ENCODE results near the gene TGFBR3. TPM values are rescaled to one million over a fixed set of nuclear protein-coding genes. Genes with fewer than 3 reads are reported as not detected.

Gene TGFBR3
- total and polyA plus RNA-seq, 2 of the 8 experiments (the other 6 are each of a cell fraction or from before 2014, with no cell fraction given): 2.0 to 6.1 TPM

GRCh38 chr1:91874167-91874566 is 11.8 kb downstream of the TGFBR3 start:
- no peak overlapping the region for H3K56ac ChIP-seq (replicated peaks; ENCODE audit: insufficient read length, low read depth, low read length)
- TF ChIP-seq BACH1 (IDR thresholded peaks at IDR 0.05; ENCODE audit: low read length) (no peak), TEAD4 (IDR thresholded peaks at IDR 0.05; ENCODE audit: low read depth, low read length) (no peak), KDM1A (IDR thresholded peaks at IDR 0.05; ENCODE audit: borderline replicate concordance, low read length) (no peak), ATF2 (IDR thresholded peaks at IDR 0.05; ENCODE audit: low read length) (no peak), TAF7 (optimal IDR thresholded peaks at IDR 0.05; ENCODE audit: borderline replicate concordance, low read depth, low read length) (no peak), TBP (IDR thresholded peaks at IDR 0.05; ENCODE audit: low read depth, low read length) (no peak), FOSL1 (IDR thresholded peaks at IDR 0.05; ENCODE audit: insufficient read depth, low read depth, low read length) (no peak), SP4 (IDR thresholded peaks at IDR 0.05; ENCODE audit: low read length) (no peak), POU5F1 (IDR thresholded peaks at IDR 0.05; ENCODE audit: low read depth, low read length) (no peak), CEBPB (IDR thresholded peaks at IDR 0.05; ENCODE audit: low read depth, low read length) (no peak), PHF8 (conservative IDR thresholded peaks at IDR 0.05; ENCODE audit: low read depth, low read length) (no peak)
- no peaks in the 10 kb centered on the region for H3K9me3 ChIP-seq (ENCODE audit: insufficient read depth in 2 of 2, low read depth in 1 of 2, low read length in 1 of 2)
- H3K4ac ChIP-seq (replicated peaks; ENCODE audit: insufficient read length, low read depth, low read length): no peak overlapping the region
- no peak overlapping the region for H4K8ac ChIP-seq (ENCODE audit: extremely low read depth, insufficient read depth, low read length)
- H3K23ac ChIP-seq (ENCODE audit: insufficient read length): no peak overlapping the region
- ChIA-PET CTCF (ENCODE audit: partially characterized antibody) (interaction anchor here (0.9 to 1.2 kb wide), 4 partner anchors 10 to 90 kb away, joined by 3 to 4 read pairs (median 4); partner anchors contain the start of gene TGFBR3), POLR2A (ENCODE audit: partially characterized antibody) (no interaction called here)
- H3K79me1 ChIP-seq (ENCODE audit: low read depth, low read length): no peaks in the 10 kb centered on the region
- no peaks in the 10 kb centered on the region for H3K36me3 ChIP-seq (ENCODE audit: control insufficient read depth in 2 of 4, insufficient read depth in 4 of 4, low read length in 3 of 4)
- H3K14ac ChIP-seq (ENCODE audit: insufficient read length): no peak overlapping the region
- H3K18ac ChIP-seq (ENCODE audit: extremely low read depth, low read length): no peak overlapping the region
- H2BK120ac ChIP-seq (replicated peaks; ENCODE audit: low read depth, low read length): no peak overlapping the region
- no peak overlapping the region for H2BK12ac ChIP-seq (ENCODE audit: low read depth, low read length)
- no peak overlapping the region for H4K91ac ChIP-seq (replicated peaks; ENCODE audit: insufficient read length, low read length)
- H3K4me1 ChIP-seq (replicated peaks in 1 of 4; ENCODE audit: control insufficient read depth in 3 of 4, insufficient read depth in 4 of 4, low read length in 3 of 4): no peaks in the 10 kb centered on the region; a peak in 1 of 7 replicates
- no peak overlapping the region for H2BK5ac ChIP-seq (ENCODE audit: low read depth, low read length)
- FAIRE-seq (no peak), DNase-seq (ENCODE audit: low read depth in 1 of 2, low spot score in 2 of 2) (no peak)
- H3K23me2 ChIP-seq (ENCODE audit: low read depth, low read length): no peaks in the 10 kb centered on the region
- no peak overlapping the region for H2BK15ac ChIP-seq (ENCODE audit: low read length)
- no peaks in the 10 kb centered on the region for H3K79me2 ChIP-seq (ENCODE audit: control insufficient read depth in 1 of 2, insufficient read depth in 2 of 2, low read length in 2 of 2)
- H2AFZ ChIP-seq (ENCODE audit: low read length): no peak overlapping the region
- H3K4me2 ChIP-seq (ENCODE audit: insufficient read depth in 1 of 2, low read depth in 2 of 2, low read length in 2 of 2): no peak overlapping the region
- no peak overlapping the region for H2BK20ac ChIP-seq (ENCODE audit: low read length)
- no peak overlapping the region for H4K5ac ChIP-seq (ENCODE audit: insufficient read length, low read depth, low read length)
- no peaks in the 10 kb centered on the region for H4K20me1 ChIP-seq (replicated peaks in 1 of 2; ENCODE audit: control insufficient read depth in 1 of 2, insufficient read depth in 2 of 2, low read length in 2 of 2)
- WGBS, 2 experiments (ENCODE audit: extremely low coverage in 1 of 2, insufficient coverage in 1 of 2, insufficient read length in 1 of 2, insufficient replicate concordance in 2 of 2, low coverage in 1 of 2, low lambda C conversion rate in 2 of 2, missing lambda C conversion rate in 1 of 2): 89% methylated on average over 4 of the region's 4 CpGs; no CpG with 5 or more reads in 1 of the 2 experiments
- H2AK5ac ChIP-seq (ENCODE audit: low read depth, low read length): no peak overlapping the region
- H3K27me3 ChIP-seq (replicated peaks in 1 of 4; ENCODE audit: control insufficient read depth in 3 of 4, extremely low read depth in 1 of 4, insufficient read depth in 3 of 4, low read length in 3 of 4): no peaks in the 10 kb centered on the region
- no peak overlapping the region for H3K9ac ChIP-seq (replicated peaks in 1 of 4; ENCODE audit: extremely low read depth in 1 of 4, low read depth in 3 of 4, low read length in 3 of 4)
- H3K27ac ChIP-seq (ENCODE audit: low read depth, low read length): no peak overlapping the region
- H3K4me3 ChIP-seq (ENCODE audit: extremely low read depth in 1 of 4, insufficient read depth in 2 of 4, low read depth in 3 of 4, low read length in 4 of 4): no peak overlapping the region

All from H1 (cell line).